H1 (cell line): Measurements from ENCODE around the gene SLC22A23. TPM values are rescaled to one million over a fixed set of nuclear protein-coding genes. Genes with fewer than 3 reads are reported as not detected.

ENCODE experiments used
- CTCF ChIA-PET: fragments of 300-600 bp; sonication (Branson Sonifier 250); formaldehyde crosslinking; loops from one replicate; lab custom pipeline; 2021; ENCODE audit not compliant: partially characterized antibody; lab: Charles Lee
- POLR2A ChIA-PET: fragments of 300-600 bp; sonication (Branson Sonifier 250); formaldehyde crosslinking; loops from one replicate; lab custom pipeline; 2021; ENCODE audit warnings: inconsistent platforms; ENCODE audit not compliant: partially characterized antibody; lab: Charles Lee
- DNase-seq, 2 experiments: peaks; one replicate each; pipeline versions ENCODE4 v3.0.0 to v3.0.0-alpha.2; 2010 to 2022; ENCODE audit warnings: low spot score in 2 of 2, low read depth in 1 of 2, mixed read lengths in 1 of 2
- FAIRE-seq: peaks from 2 replicates; lab custom pipeline; 2011; peaks lifted over from hg19 to GRCh38; lab: Jason Lieb, UNC
- H2AFZ ChIP-seq: 2 replicates; pipeline ENCODE4 v1.8.1; 2012; ENCODE audit warnings: low read length, inconsistent platforms
- H2AK5ac ChIP-seq: 2 replicates; pipeline ENCODE4 v1.6.1; 2013; ENCODE audit warnings: low read depth, low read length
- H2BK120ac ChIP-seq: replicated peaks from 2 replicates; pipeline ENCODE3; 2013; ENCODE audit warnings: low read depth, low read length, inconsistent platforms
- H2BK12ac ChIP-seq: 2 replicates; pipeline ENCODE4 v1.6.1; 2013; ENCODE audit warnings: low read depth, low read length
- H2BK15ac ChIP-seq: 2 replicates; pipeline ENCODE4 v1.6.1; 2013; ENCODE audit warnings: low read length
- H2BK20ac ChIP-seq: 2 replicates; pipeline ENCODE4 v1.6.1; 2013; ENCODE audit warnings: low read length
- H2BK5ac ChIP-seq: 2 replicates; pipeline ENCODE4 v1.6.1; 2013; ENCODE audit warnings: low read depth, low read length
- H3K14ac ChIP-seq: 2 replicates; pipeline ENCODE4 v1.6.1; 2013; ENCODE audit warnings: inconsistent platforms; ENCODE audit not compliant: insufficient read length
- H3K18ac ChIP-seq: 2 replicates; pipeline ENCODE4 v1.6.1; 2013; ENCODE audit warnings: low read length; ENCODE audit errors: extremely low read depth
- H3K23ac ChIP-seq: 2 replicates; pipeline ENCODE4 v1.6.1; 2013; ENCODE audit warnings: inconsistent platforms; ENCODE audit not compliant: insufficient read length
- H3K23me2 ChIP-seq: 2 replicates; pipeline ENCODE4 v1.6.1; 2013; ENCODE audit warnings: low read depth, low read length
- H3K27ac ChIP-seq: 2 replicates; pipeline ENCODE4 v1.6.1; 2011; ENCODE audit warnings: low read depth, low read length, inconsistent platforms
- H3K27me3 ChIP-seq, 4 experiments: replicated peaks in 1 of 4; 1 replicate in 1 of 4; 2 replicates in 3 of 4; pipeline versions ENCODE4 v1.6.1 to v1.8.1; 2011 to 2013; ENCODE audit warnings: low read length in 3 of 4, mild to moderate bottlenecking in 3 of 4, inconsistent platforms in 2 of 4, mixed read lengths in 2 of 4, moderate library complexity in 1 of 4; ENCODE audit not compliant: control insufficient read depth in 3 of 4, insufficient read depth in 3 of 4; ENCODE audit errors: extremely low read depth in 1 of 4
- H3K36me3 ChIP-seq, 4 experiments: 2 replicates each; pipeline versions ENCODE4 v1.6.1 to v1.8.1; 2011 to 2013; ENCODE audit warnings: mild to moderate bottlenecking in 4 of 4, low read length in 3 of 4, moderate library complexity in 2 of 4, control low read depth in 1 of 4, inconsistent platforms in 1 of 4; ENCODE audit not compliant: insufficient read depth in 4 of 4, control insufficient read depth in 2 of 4
- H3K4ac ChIP-seq: replicated peaks from 2 replicates; pipeline ENCODE3; 2013; ENCODE audit warnings: low read length, low read depth, mixed read lengths, inconsistent platforms; ENCODE audit not compliant: insufficient read length
- H3K4me1 ChIP-seq, 4 experiments: replicated peaks in 1 of 4; 1 replicate in 1 of 4; 2 replicates in 3 of 4; pipeline versions ENCODE4 v1.6.1 to v1.8.1; 2011 to 2013; ENCODE audit warnings: low read length in 3 of 4, inconsistent platforms in 2 of 4, mixed read lengths in 1 of 4; ENCODE audit not compliant: insufficient read depth in 4 of 4, control insufficient read depth in 3 of 4
- H3K4me2 ChIP-seq, 2 experiments: 2 replicates each; pipeline versions ENCODE4 v1.6.1 to v1.8.1; 2011 to 2013; ENCODE audit warnings: low read depth in 2 of 2, low read length in 2 of 2, control low read depth in 1 of 2, inconsistent platforms in 1 of 2, mild to moderate bottlenecking in 1 of 2; ENCODE audit not compliant: insufficient read depth in 1 of 2
- H3K4me3 ChIP-seq, 4 experiments: fragments of 200-600, 300-600 bp in 1 of 4; sonication (generic), shearing (Covaris generic), sonication (Bioruptor Twin) in 1 of 4; 2 replicates each; pipeline versions ENCODE4 v1.5.1 to v1.8.1; 2011 to 2016; ENCODE audit warnings: low read length in 4 of 4, low read depth in 3 of 4, control low read depth in 2 of 4, inconsistent platforms in 2 of 4, mild to moderate bottlenecking in 2 of 4, mixed read lengths in 1 of 4, moderate library complexity in 1 of 4; ENCODE audit not compliant: insufficient read depth in 2 of 4; ENCODE audit errors: extremely low read depth in 1 of 4
- H3K56ac ChIP-seq: replicated peaks from 2 replicates; pipeline ENCODE3; 2013; ENCODE audit warnings: low read depth, mild to moderate bottlenecking, mixed read lengths, low read length, inconsistent platforms; ENCODE audit not compliant: insufficient read length
- H3K79me1 ChIP-seq: 2 replicates; pipeline ENCODE4 v1.6.1; 2013; ENCODE audit warnings: low read depth, low read length, control low read depth
- H3K79me2 ChIP-seq, 2 experiments: 2 replicates each; pipeline versions ENCODE4 v1.6.1 to v1.8.1; 2012 to 2013; ENCODE audit warnings: low read length in 2 of 2, mild to moderate bottlenecking in 2 of 2, inconsistent platforms in 1 of 2; ENCODE audit not compliant: insufficient read depth in 2 of 2, control insufficient read depth in 1 of 2
- H3K9ac ChIP-seq, 4 experiments: replicated peaks in 1 of 4; 1 replicate in 1 of 4; 2 replicates in 3 of 4; pipeline versions ENCODE4 v1.6.1 to v1.8.1; 2011 to 2013; ENCODE audit warnings: low read depth in 3 of 4, low read length in 3 of 4, control low read depth in 2 of 4, mild to moderate bottlenecking in 2 of 4, moderate library complexity in 2 of 4, inconsistent platforms in 1 of 4; ENCODE audit errors: extremely low read depth in 1 of 4
- H3K9me3 ChIP-seq, 2 experiments: 2 replicates each; pipeline versions ENCODE4 v1.6.1 to v1.8.1; 2012 to 2013; ENCODE audit warnings: mild to moderate bottlenecking in 2 of 2, moderate library complexity in 2 of 2, control low read depth in 1 of 2, inconsistent platforms in 1 of 2, low read depth in 1 of 2, low read length in 1 of 2, mixed read lengths in 1 of 2; ENCODE audit not compliant: insufficient read depth in 2 of 2
- H4K20me1 ChIP-seq, 2 experiments: replicated peaks in 1 of 2; 2 replicates each; pipeline versions ENCODE3 to v1.8.1; 2011 to 2013; ENCODE audit warnings: inconsistent platforms in 2 of 2, low read length in 2 of 2, mild to moderate bottlenecking in 1 of 2; ENCODE audit not compliant: insufficient read depth in 2 of 2, control insufficient read depth in 1 of 2
- H4K5ac ChIP-seq: 2 replicates; pipeline ENCODE4 v1.6.1; 2013; ENCODE audit warnings: low read length, low read depth, mixed read lengths, inconsistent platforms; ENCODE audit not compliant: insufficient read length
- H4K8ac ChIP-seq: 2 replicates; pipeline ENCODE4 v1.8.0; 2013; ENCODE audit warnings: mild to moderate bottlenecking, moderate library complexity, low read length, inconsistent platforms; ENCODE audit not compliant: insufficient read depth; ENCODE audit errors: extremely low read depth
- H4K91ac ChIP-seq: replicated peaks from 2 replicates; pipeline ENCODE3; 2013; ENCODE audit warnings: low read length, mixed read lengths, inconsistent platforms; ENCODE audit not compliant: insufficient read length
- ASH2L ChIP-seq: fragments of 200-600, 300-600 bp; sonication (generic); IDR thresholded peaks from one replicate; pipeline ENCODE4 v1.7.1; 2017; ENCODE audit warnings: low read length
- BACH1 ChIP-seq: IDR thresholded peaks from 2 replicates; pipeline ENCODE4 v1.6.1; 2012; ENCODE audit warnings: low read length, improper control_type of control experiment
- EGR1 ChIP-seq: IDR thresholded peaks from 2 replicates; pipeline ENCODE4 v1.6.1; 2011; ENCODE audit warnings: low read depth, low read length, borderline replicate concordance
- HDAC6 ChIP-seq: IDR thresholded peaks from one replicate; pipeline ENCODE4 v1.7.1; 2012; ENCODE audit warnings: low read depth, mild to moderate bottlenecking, inconsistent platforms, low read length, moderate library complexity
- KDM4A ChIP-seq: IDR thresholded peaks from one replicate; pipeline ENCODE4 v1.7.1; 2012; ENCODE audit warnings: low read depth, mild to moderate bottlenecking, moderate library complexity, low read length, inconsistent platforms; ENCODE audit not compliant: severe bottlenecking
- PHF8 ChIP-seq: fragments of 200-600 bp; sonication (generic); conservative IDR thresholded peaks from 2 replicates; pipeline ENCODE4 v1.7.1; 2012; ENCODE audit warnings: low read depth, mild to moderate bottlenecking, inconsistent platforms, low read length, moderate library complexity
- POU5F1 ChIP-seq: IDR thresholded peaks from 2 replicates; pipeline ENCODE4 v1.6.1; 2011; ENCODE audit warnings: low read depth, mild to moderate bottlenecking, low read length, moderate library complexity
- RBBP5 ChIP-seq: IDR thresholded peaks from 2 replicates; pipeline ENCODE4 v1.7.1; 2012; ENCODE audit warnings: low read depth, mild to moderate bottlenecking, inconsistent platforms, low read length, moderate library complexity, borderline replicate concordance
- RXRA ChIP-seq: IDR thresholded peaks from 2 replicates; pipeline ENCODE4 v1.6.1; 2011; ENCODE audit warnings: low read depth, mild to moderate bottlenecking, low read length, moderate library complexity; ENCODE audit not compliant: insufficient read depth
- SP1 ChIP-seq: IDR thresholded peaks from 2 replicates; pipeline ENCODE4 v1.6.1; 2011; ENCODE audit warnings: low read depth, low read length
- TAF7 ChIP-seq: optimal IDR thresholded peaks from 2 replicates; pipeline ENCODE3; 2011; ENCODE audit warnings: low read depth, mild to moderate bottlenecking, inconsistent platforms, low read length, moderate library complexity, borderline replicate concordance
- TCF12 ChIP-seq: IDR thresholded peaks from 2 replicates; pipeline ENCODE4 v1.6.1; 2011; ENCODE audit warnings: low read depth, mild to moderate bottlenecking, low read length
- WGBS, 2 experiments: shearing (Covaris generic) in 1 of 2; methylation state at CpG; one replicate each; pipeline versions ENCODE4 v1.1.6 to v1.1.7; 2013 to 2015; ENCODE audit warnings: low lambda C conversion rate in 2 of 2, mixed read lengths in 2 of 2, inconsistent platforms in 1 of 2, low coverage in 1 of 2, missing lambda C conversion rate in 1 of 2; ENCODE audit not compliant: insufficient replicate concordance in 2 of 2, insufficient coverage in 1 of 2, insufficient read length in 1 of 2; ENCODE audit errors: extremely low coverage in 1 of 2, missing lambda C conversion rate in 1 of 2; 5-methylcytosine and 5-hydroxymethylcytosine counted together
- polyA plus RNA-seq, 7 experiments: library from polyadenylated mRNA; depleted of rRNA in 3 of 7; stranded (reverse) in 5 of 7; unstranded in 2 of 7; fragments of >200 nt in 5 of 7; fragments of 200-250 nt in 2 of 7; gene quantifications; 1 replicate in 5 of 7; 2 replicates in 1 of 7; 4 replicates in 1 of 7; pipeline versions ENCODE4 v1.2.1 to v1.2.3, GENCODE V29; 2011 to 2013; ENCODE audit warnings: missing spikeins in 2 of 7, mixed read lengths in 2 of 7
- total RNA-seq: library from RNA; stranded (reverse); fragmentation: NEBNext Ultra II Directional; extraction: Animal tissue kit (Norgen Biotek cat#: 25700); gene quantifications from 2 replicates; pipeline ENCODE4 v1.2.1, GENCODE V29; 2021

The SLC22A23 gene
- total and polyA plus RNA-seq, 2 of the 8 experiments (the other 6 are each of a cell fraction or from before 2014, with no cell fraction given), result 9.9 to 38.4 TPM

GRCh38 chr6:3398755-3399696 lies 57.8 kb downstream of the SLC22A23 start:
- no peaks in the 10 kb centered on the region for H3K36me3 ChIP-seq
- H3K4me2 ChIP-seq, result no peak overlapping the region
- no peak overlapping the region for H2BK20ac ChIP-seq
- no peak overlapping the region for H3K23ac ChIP-seq
- FAIRE-seq (no peak), DNase-seq (no peak)
- 90% methylated on average over 18 of the region's 18 CpGs; no CpG with 5 or more reads in 1 of the 2 experiments for whole genome bisulfite sequencing, 2 experiments
- no peak overlapping the region for H3K4ac ChIP-seq
- no peak overlapping the region for H3K4me3 ChIP-seq
- H3K9me3 ChIP-seq, result no peaks in the 10 kb centered on the region
- no peak overlapping the region for H4K5ac ChIP-seq
- H2BK120ac ChIP-seq, result no peak overlapping the region
- peaks cover 2 to 9% (median 6%) of the 10 kb centered on the region in 4 experiments; a peak in 6 of 7 replicates for H3K4me1 ChIP-seq
- H3K14ac ChIP-seq, result no peak overlapping the region
- H3K18ac ChIP-seq, result no peak overlapping the region
- H2AFZ ChIP-seq, result no peak overlapping the region
- no peak overlapping the region for H4K91ac ChIP-seq
- H4K8ac ChIP-seq, result no peak overlapping the region
- H3K79me1 ChIP-seq, result peaks cover 8% of the 10 kb centered on the region; the same call in 1 of the 2 replicates
- H3K79me2 ChIP-seq, result peaks cover 0 to 23% of the 10 kb centered on the region in 2 experiments; a peak in 2 of 4 replicates
- ChIA-PET POLR2A (interaction anchor here (0.8 kb wide), 1 partner anchor 16 kb away, joined by 4 read pairs; no protein-coding TSS in a partner anchor), CTCF (interaction anchor here (0.7 to 2.0 kb wide), 3 partner anchors 12 to 289 kb away, joined by 4 to 6 read pairs (median 6); no protein-coding TSS in a partner anchor)
- no peak overlapping the region for H2BK12ac ChIP-seq
- H3K27ac ChIP-seq, result no peak overlapping the region
- H3K56ac ChIP-seq, result no peak overlapping the region
- no peak overlapping the region for H2BK15ac ChIP-seq
- peaks cover 0 to 4% of the 10 kb centered on the region in 2 experiments for H4K20me1 ChIP-seq
- H2BK5ac ChIP-seq, result no peak overlapping the region
- no peaks in the 10 kb centered on the region for H3K23me2 ChIP-seq
- no peak overlapping the region for H2AK5ac ChIP-seq
- no peak overlapping the region for H3K9ac ChIP-seq
- H3K27me3 ChIP-seq, result no peaks in the 10 kb centered on the region
- no peak for TF ChIP-seq KDM4A
- no peak for TF ChIP-seq TCF12
- TF ChIP-seq RBBP5, result no peak
- TF ChIP-seq HDAC6, result no peak
- TF ChIP-seq SP1, result no peak
- TF ChIP-seq POU5F1, result no peak
- TF ChIP-seq PHF8, result no peak
- TF ChIP-seq ASH2L, result no peak
- TF ChIP-seq EGR1, result no peak
- no peak for TF ChIP-seq TAF7
- TF ChIP-seq BACH1, result no peak
- TF ChIP-seq RXRA, result no peak
